ENCODE measurements around the gene PRSS33.

The PRSS33 gene

DNA sequence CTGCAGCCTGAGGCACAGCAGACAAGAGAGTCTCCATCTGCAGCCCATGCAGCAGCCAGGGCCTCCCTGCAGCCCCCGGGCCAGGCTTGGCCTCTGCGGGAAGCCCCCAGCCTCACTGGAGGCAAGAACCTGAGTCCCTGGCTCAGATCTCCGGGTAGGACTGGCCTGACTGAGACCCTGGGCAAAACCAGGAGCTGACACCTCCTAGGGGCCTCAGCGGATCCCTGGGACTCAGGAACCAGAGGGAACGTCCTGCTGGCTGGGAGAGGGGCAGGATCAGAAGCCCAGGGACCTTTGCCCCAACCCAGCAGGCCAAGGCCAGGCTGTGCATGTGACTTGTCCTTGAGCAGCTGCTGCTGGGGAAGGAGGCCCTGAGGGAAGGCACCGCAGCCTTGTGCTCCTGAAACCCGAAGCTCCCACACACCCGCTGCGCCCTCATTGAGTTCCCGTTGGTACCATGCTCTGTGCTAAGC lies 28.0 kb upstream of the PRSS33 start:
- TF ChIP-seq TAF1 (IDR thresholded peaks at IDR 0.05; ENCODE audit: low read depth, low read length) = no peak
- no peak for TF ChIP-seq PAX5 (IDR thresholded peaks at IDR 0.05; ENCODE audit: insufficient read depth, low read length, severe bottlenecking)
- no peak for TF ChIP-seq POLR2A (IDR thresholded peaks at IDR 0.05; ENCODE audit: low read depth, low read length)
- TF ChIP-seq POU2F2 (IDR thresholded peaks at IDR 0.05; ENCODE audit: low read depth, low read length) = no peak
- TF ChIP-seq SPI1 (IDR thresholded peaks at IDR 0.05; ENCODE audit: low read depth, low read length) = no peak
- no peak for TF ChIP-seq POLR2AphosphoS5 (IDR thresholded peaks at IDR 0.05; ENCODE audit: low read depth, low read length)
- FAIRE-seq = no peak
- no peak for DNase-seq (ENCODE audit: insufficient read length, low spot score)

DNA sequence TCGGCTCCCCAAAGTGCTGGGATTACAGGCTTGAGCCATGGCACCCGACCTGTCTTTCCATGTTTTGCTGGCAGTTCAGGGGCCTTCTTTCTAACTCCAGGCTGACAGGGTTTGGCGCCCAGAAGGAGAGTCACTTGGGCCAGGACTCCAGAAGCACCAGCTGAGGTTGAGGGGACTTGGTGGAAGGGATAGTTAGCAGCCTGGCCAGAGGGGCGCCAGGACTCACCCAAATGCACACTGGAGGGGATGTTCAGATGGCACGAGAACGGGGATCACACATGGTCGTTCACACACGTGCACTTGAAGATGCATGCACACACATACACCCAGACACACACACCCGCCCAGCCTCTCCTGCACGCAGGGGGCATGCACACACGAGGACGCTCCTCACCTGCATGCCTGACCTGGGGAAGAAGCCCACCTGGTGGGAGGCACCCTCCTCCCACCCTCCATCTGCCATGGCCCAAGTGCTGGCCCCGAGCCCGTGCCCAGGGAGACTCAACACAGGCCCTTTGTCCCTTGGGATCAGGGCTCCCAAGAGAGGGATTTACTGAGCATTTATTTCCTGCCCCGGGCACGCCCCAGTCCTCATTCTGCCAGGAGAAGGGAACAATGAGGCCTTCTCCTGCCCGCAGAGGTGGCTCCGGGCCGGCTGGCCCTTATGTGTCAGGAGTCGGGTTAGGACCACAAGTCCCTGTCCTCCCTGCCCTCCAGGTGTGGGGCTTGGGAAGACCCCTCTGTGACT lies 27.4 kb upstream of the PRSS33 start:
- TF ChIP-seq POU2F2 (IDR thresholded peaks at IDR 0.05; ENCODE audit: low read depth, low read length) (no peak), POLR2A (IDR thresholded peaks at IDR 0.05; ENCODE audit: low read depth, low read length) (no peak)
- no peak for FAIRE-seq
- DNase-seq (ENCODE audit: insufficient read length, low spot score) = no peak

DNA sequence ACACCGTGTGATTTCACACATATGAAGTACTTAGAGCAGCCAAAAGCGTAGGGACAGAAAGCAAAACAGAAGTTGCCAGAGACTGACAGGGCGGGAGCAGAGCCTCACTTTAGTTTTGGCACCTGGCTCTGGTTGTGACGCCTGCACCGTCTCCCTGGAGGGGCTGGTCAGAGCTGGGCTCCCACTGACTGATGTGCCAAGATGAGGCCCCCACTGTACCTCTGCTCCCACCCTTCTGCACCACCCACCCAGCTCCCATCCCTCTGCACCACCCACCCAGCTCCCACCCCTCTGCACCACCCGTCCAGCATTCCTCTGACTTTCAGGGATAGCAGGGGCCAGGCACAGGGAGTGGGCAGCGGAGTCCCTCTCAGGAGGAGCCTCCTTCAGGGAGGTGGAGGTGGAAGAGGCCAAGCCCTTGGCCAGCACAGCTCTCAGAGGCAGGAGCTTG lies 26.4 kb upstream of the PRSS33 start:
- DNase-seq (ENCODE audit: insufficient read length, low spot score) (no peak), FAIRE-seq (no peak)

DNA sequence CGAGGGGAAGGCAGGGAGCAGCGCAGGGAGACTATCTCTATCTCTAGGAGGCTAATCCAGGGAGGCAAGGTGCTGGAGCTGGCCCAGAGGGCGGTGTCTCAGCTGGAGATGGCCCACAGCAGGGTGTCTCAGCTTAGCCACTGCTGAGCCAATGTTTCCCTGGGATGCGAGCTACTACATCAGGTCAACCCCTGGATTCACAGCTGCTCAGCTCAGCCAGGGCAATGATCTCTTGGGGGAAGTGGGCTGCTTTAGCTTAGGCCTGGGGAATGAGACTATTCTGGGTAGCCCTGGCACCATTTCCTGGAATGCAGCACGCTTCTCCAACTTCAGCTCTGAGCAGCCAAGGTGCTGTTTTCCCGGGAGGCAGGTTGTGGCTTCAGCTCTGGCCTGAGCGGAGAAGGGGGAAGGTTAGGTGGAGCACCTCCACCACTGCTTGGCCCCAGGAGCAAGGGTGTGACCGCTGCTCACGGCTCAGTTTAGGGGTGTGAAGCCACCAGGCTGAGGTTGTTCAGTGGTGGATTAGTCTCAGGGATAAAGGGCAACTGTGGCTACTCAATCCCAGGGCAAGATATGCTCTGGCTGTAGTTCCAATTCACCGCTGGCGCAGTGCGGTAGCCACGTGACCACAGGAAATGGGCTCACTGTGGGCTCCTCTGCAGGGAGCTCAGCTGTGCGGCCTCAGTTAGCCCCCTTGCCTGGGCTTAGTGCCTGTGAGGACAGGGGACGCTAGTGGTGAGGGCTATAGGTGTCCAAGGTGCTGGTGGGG lies 24.5 kb upstream of the PRSS33 start:
- DNase-seq (ENCODE audit: insufficient read length, low spot score) (no peak), FAIRE-seq (no peak)
- TF ChIP-seq PAX5 (IDR thresholded peaks at IDR 0.05; ENCODE audit: insufficient read depth, low read length, severe bottlenecking) (no peak), TAF1 (IDR thresholded peaks at IDR 0.05; ENCODE audit: low read depth, low read length) (no peak), POU2F2 (IDR thresholded peaks at IDR 0.05; ENCODE audit: low read depth, low read length) (no peak), POLR2A (IDR thresholded peaks at IDR 0.05; ENCODE audit: low read depth, low read length) (no peak), POLR2AphosphoS5 (IDR thresholded peaks at IDR 0.05; ENCODE audit: low read depth, low read length) (no peak), SPI1 (IDR thresholded peaks at IDR 0.05; ENCODE audit: low read depth, low read length) (no peak)

More for the DNA sequence above, 26.4 kb upstream of the PRSS33 start:
- no peak for TF ChIP-seq POLR2AphosphoS5 (IDR thresholded peaks at IDR 0.05; ENCODE audit: low read depth, low read length)
- TF ChIP-seq PAX5 (IDR thresholded peaks at IDR 0.05; ENCODE audit: insufficient read depth, low read length, severe bottlenecking) = no peak
- no peak for TF ChIP-seq SPI1 (IDR thresholded peaks at IDR 0.05; ENCODE audit: low read depth, low read length)
- TF ChIP-seq POU2F2 (IDR thresholded peaks at IDR 0.05; ENCODE audit: low read depth, low read length) = no peak
- no peak for TF ChIP-seq POLR2A (IDR thresholded peaks at IDR 0.05; ENCODE audit: low read depth, low read length)
- TF ChIP-seq TAF1 (IDR thresholded peaks at IDR 0.05; ENCODE audit: low read depth, low read length) = no peak

DNA sequence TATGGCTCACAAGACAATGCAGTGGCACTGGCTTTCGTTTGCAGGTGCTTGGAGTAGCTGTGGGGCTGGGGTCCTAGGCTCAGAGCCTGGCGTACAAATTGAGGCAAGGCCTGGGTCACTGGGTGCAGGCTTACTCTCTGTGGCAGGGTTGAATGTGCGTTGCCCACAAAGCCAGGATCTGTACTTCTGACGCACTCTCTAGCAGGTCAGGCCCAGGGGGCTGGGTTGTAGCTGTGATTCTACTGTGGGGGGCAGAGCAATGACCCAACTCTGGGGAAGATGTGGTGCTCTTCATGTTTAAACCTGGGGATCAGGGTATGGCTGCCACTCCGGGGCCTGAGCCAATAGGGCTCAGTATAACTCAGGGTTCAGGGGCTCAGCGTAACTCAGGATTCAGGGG lies 23.3 kb upstream of the PRSS33 start:
- TF ChIP-seq POU2F2 (IDR thresholded peaks at IDR 0.05; ENCODE audit: low read depth, low read length) = no peak
- no peak for TF ChIP-seq POLR2A (IDR thresholded peaks at IDR 0.05; ENCODE audit: low read depth, low read length)
- TF ChIP-seq POLR2AphosphoS5 (IDR thresholded peaks at IDR 0.05; ENCODE audit: low read depth, low read length) = no peak
- no peak for TF ChIP-seq TAF1 (IDR thresholded peaks at IDR 0.05; ENCODE audit: low read depth, low read length)
- no peak for TF ChIP-seq SPI1 (IDR thresholded peaks at IDR 0.05; ENCODE audit: low read depth, low read length)
- TF ChIP-seq PAX5 (IDR thresholded peaks at IDR 0.05; ENCODE audit: insufficient read depth, low read length, severe bottlenecking) = no peak
- FAIRE-seq (no peak), DNase-seq (ENCODE audit: insufficient read length, low spot score) (no peak)

DNA sequence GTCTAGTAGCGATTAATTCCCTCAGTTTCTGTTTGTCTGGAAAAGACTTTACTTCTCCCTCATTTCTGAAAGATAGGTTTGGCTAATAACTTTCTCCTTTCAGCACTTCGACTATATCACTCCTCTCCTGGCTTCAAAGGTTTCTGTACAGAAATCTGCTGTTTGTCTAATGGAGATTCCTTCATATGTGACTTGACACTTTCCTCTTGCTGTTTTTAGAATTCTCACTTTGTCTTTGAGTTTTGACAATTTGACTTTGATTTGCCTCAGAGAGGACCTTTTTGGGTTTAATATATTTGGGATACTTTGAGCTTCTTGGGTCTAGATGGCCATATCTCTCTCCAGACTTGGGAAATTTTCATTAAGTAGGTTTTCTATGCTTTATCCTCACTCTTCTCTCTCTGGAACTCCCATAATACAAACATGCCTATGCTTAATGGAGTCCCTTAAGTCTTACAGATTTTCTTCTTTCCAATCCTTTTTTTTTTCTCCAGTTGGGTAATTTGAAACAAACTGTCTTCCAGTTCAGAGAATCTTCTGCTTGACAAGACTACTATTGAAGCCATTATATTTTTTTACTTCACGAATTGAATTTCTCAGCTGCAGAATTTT lies 21.9 kb upstream of the PRSS33 start:
- FAIRE-seq (no peak), DNase-seq (ENCODE audit: insufficient read length, low spot score) (no peak)
- TF ChIP-seq POLR2AphosphoS5 (IDR thresholded peaks at IDR 0.05; ENCODE audit: low read depth, low read length) (no peak), POLR2A (IDR thresholded peaks at IDR 0.05; ENCODE audit: low read depth, low read length) (no peak), PAX5 (IDR thresholded peaks at IDR 0.05; ENCODE audit: insufficient read depth, low read length, severe bottlenecking) (no peak), SPI1 (IDR thresholded peaks at IDR 0.05; ENCODE audit: low read depth, low read length) (no peak), TAF1 (IDR thresholded peaks at IDR 0.05; ENCODE audit: low read depth, low read length) (no peak), POU2F2 (IDR thresholded peaks at IDR 0.05; ENCODE audit: low read depth, low read length) (no peak)

DNA sequence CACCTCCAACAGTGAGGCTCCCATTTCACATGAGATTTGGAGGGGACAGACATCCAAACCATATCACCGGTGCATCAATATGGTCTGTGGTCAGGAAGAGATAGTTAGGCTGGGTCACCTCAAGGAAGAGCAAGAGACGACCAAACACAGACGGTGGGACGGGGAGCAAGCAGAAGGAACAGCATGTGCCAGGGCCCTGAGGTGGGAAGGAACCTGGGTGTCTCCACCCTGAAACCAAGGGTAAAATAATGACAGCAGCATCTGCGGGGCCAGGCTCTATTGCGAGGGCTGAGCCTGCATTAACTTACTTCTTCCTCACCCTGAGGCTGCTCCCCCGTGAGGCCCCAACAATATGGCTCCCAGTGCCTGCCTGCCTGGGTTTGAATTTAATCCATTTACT lies 20.8 kb upstream of the PRSS33 start:
- FAIRE-seq = no peak
- no peak for DNase-seq (ENCODE audit: insufficient read length, low spot score)
- no peak for TF ChIP-seq SPI1 (IDR thresholded peaks at IDR 0.05; ENCODE audit: low read depth, low read length)
- TF ChIP-seq PAX5 (IDR thresholded peaks at IDR 0.05; ENCODE audit: insufficient read depth, low read length, severe bottlenecking) = no peak
- TF ChIP-seq POLR2AphosphoS5 (IDR thresholded peaks at IDR 0.05; ENCODE audit: low read depth, low read length) = no peak
- no peak for TF ChIP-seq TAF1 (IDR thresholded peaks at IDR 0.05; ENCODE audit: low read depth, low read length)
- TF ChIP-seq POU2F2 (IDR thresholded peaks at IDR 0.05; ENCODE audit: low read depth, low read length) = no peak
- TF ChIP-seq POLR2A (IDR thresholded peaks at IDR 0.05; ENCODE audit: low read depth, low read length) = no peak

DNA sequence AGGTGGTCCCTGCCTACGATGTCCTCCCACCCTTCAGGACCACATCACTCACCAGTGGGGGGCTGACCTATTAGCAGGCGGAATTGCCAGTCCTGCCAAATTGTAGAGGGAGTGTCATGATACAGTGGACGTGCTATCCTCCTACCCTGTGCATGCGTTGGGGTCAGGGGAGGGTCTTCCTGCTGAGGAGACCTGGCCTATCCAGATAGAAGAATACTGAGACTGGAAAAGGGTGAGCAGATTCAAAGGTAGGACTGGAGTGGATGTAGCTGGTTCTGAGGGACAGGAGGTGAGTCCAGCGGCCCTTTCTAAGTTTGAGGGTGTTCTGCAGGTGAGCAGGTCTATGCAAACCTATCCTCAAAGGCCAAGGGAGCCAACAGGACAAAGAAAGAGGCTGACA lies 18.9 kb upstream of the PRSS33 start:
- TF ChIP-seq POLR2A (IDR thresholded peaks at IDR 0.05; ENCODE audit: low read depth, low read length) (no peak), TAF1 (IDR thresholded peaks at IDR 0.05; ENCODE audit: low read depth, low read length) (no peak), POU2F2 (IDR thresholded peaks at IDR 0.05; ENCODE audit: low read depth, low read length) (no peak), PAX5 (IDR thresholded peaks at IDR 0.05; ENCODE audit: insufficient read depth, low read length, severe bottlenecking) (no peak), POLR2AphosphoS5 (IDR thresholded peaks at IDR 0.05; ENCODE audit: low read depth, low read length) (no peak), SPI1 (IDR thresholded peaks at IDR 0.05; ENCODE audit: low read depth, low read length) (no peak)
- FAIRE-seq (no peak), DNase-seq (ENCODE audit: insufficient read length, low spot score) (no peak)

DNA sequence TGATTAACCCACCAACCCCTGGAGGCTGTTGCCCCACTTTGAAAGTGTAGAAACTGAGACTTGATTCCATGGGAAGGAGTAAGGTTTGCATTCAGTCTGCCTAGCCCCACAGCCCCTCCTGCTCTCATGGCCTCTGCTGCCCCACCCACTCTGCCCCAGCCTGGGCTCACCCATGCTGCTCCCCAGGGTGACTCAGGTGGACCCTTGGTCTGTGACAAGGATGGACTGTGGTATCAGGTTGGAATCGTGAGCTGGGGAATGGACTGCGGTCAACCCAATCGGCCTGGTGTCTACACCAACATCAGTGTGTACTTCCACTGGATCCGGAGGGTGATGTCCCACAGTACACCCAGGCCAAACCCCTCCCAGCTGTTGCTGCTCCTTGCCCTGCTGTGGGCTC lies 17.4 kb upstream of the PRSS33 start:
- FAIRE-seq (no peak), DNase-seq (ENCODE audit: insufficient read length, low spot score) (no peak)
- TF ChIP-seq POLR2A (IDR thresholded peaks at IDR 0.05; ENCODE audit: low read depth, low read length) (no peak), TAF1 (IDR thresholded peaks at IDR 0.05; ENCODE audit: low read depth, low read length) (no peak), POU2F2 (IDR thresholded peaks at IDR 0.05; ENCODE audit: low read depth, low read length) (no peak), POLR2AphosphoS5 (IDR thresholded peaks at IDR 0.05; ENCODE audit: low read depth, low read length) (no peak), SPI1 (IDR thresholded peaks at IDR 0.05; ENCODE audit: low read depth, low read length) (no peak)

Measured in GM12891 (cell line).